Activated T-cell treated with anti-CD3 and anti-CD28 coated beads for 24 hours (primary cell): Measurements from ENCODE around the gene RPTOR.

ENCODE experiments used
- DNase-seq: peaks from one replicate; pipeline ENCODE4 v3.0.0-alpha.2; 2020; ENCODE audit warnings: low read depth

The RPTOR gene

DNA sequence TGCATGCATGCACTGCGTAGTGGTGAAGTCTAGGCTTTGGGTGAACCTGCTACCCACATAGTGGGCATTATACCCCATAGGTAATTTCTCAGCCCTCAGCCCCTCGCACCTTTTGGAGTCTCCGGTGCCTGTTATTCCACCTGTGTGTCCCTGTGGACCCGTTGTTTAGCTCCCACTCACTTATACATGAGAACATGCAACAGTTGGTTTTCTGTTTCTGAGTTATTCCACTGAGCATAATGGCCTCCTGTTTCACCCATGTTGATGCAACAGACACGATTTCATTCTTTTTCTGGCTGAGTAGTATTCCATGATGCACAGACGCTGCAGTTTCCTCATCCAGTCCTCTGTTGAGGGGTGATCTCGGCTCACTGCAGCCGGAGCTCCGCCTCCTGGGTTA, 305.5 kb downstream of the RPTOR start:
- no peak for DNase-seq

DNA sequence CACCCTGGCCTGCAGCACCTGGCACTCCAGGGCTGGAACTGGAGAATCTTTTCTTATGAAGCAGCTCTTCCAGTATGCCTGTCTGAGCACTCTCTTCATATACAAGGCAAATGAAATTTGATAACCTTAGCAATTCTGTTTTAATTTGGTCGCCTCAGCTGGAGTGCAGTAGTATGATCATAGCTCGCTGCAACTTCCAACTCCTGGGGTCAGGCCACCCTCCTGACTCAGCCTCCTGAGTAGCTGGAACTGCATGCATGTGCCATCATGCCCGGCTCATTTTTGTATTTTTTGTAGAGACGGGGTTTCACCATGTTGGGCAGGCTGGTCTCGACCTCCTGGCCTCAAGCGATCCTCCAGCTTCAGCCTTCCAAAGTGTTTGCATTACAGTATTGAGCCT, 306.2 kb downstream of the RPTOR start:
- DNase-seq: no peak

DNA sequence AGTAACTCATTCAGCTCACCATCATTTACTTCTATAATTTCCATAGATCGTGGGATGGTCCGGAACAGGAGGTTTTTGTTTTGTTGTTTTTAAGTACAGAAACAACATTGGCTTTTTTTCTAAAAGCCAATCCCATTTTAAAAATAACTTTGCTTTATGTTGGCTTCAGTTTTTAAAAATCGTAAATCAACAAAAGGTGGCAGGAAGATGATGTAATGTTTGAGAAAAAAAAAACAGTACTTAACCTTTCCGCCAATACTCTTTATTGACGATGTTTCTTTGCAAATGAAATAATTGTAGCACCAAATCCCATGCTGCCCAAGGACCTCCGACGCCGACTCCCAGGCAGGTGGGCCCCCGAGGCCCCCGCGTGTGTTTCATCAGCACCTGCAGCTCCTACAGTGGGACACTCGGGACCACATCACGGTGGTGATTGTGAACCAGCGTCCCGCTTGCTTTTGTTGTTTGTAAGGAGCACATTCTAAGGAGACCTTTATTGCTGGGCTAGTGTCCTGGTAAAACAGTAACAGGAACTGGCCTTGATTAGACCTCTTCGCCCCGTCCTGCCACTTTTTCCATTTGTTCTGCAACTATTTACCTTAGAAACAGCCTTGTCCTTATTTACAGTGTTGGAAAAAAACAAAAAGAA, 306.8 kb downstream of the RPTOR start:
- DNase-seq: no peak

DNA sequence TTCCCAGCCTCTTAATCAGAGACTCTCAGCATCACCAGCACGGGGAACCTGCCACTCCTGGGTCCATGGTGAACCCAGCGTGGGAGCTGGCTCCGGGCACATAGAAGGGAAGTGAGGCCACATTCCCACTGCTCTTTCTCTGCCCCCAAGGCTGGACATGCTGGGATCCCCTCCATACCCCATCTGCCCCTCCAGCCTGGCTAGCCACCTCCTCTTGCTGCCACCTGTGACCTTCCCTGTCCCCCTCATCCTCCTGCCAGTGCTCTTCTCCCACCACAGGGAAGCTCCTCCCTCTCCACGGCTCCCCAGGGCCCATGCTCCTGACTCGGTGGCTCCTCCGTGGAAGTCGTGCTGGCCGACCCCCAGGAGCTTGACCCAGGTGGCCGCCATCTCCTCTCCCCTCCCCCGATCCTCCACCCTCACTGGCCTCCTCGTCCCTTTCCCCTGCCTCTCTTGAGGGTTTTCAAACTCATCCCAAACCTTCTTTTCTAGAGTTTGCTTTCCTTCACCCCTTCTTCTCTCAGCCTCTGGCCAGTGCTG, 307.9 kb downstream of the RPTOR start:
- no peak for DNase-seq

DNA sequence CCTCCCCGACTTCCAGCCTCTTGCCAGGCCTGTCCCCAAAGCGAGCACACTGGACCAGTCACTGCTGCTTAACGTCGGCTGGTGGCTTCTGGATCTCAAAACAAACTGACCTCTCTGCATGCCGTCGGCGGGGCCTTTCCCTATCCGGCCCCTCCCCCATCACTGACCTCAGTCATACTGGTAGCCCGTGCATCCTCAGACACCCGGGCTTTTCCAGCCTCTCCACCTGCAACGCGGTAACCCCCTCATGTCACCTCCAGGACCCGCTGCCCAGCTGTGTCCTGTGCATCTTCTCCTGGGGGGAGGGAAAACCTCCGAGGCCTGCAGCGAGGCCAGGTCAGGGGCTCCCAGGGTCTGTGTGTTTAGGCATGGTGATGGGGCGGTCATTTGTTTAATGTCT, 308.4 kb downstream of the RPTOR start:
- DNase-seq: no peak

DNA sequence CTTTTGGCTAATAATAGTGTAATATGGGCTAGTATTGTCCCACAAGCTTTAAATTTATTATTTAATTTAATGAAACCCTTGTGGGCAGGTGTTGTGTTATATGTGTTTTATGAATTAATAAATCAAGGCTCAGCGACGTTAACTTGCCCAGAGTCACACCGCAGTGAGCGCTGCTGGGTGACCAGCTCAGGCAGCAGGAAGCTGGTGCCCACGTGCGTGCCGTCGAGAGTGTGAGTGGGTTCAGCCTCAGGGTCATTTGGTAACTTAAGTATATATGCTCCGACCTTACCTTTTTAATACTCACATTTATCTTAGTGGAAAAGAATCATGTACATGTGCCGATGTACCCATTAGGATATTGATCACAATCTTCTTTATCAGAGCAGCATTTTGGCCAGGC, 309.6 kb downstream of the RPTOR start:
- no peak for DNase-seq

DNA sequence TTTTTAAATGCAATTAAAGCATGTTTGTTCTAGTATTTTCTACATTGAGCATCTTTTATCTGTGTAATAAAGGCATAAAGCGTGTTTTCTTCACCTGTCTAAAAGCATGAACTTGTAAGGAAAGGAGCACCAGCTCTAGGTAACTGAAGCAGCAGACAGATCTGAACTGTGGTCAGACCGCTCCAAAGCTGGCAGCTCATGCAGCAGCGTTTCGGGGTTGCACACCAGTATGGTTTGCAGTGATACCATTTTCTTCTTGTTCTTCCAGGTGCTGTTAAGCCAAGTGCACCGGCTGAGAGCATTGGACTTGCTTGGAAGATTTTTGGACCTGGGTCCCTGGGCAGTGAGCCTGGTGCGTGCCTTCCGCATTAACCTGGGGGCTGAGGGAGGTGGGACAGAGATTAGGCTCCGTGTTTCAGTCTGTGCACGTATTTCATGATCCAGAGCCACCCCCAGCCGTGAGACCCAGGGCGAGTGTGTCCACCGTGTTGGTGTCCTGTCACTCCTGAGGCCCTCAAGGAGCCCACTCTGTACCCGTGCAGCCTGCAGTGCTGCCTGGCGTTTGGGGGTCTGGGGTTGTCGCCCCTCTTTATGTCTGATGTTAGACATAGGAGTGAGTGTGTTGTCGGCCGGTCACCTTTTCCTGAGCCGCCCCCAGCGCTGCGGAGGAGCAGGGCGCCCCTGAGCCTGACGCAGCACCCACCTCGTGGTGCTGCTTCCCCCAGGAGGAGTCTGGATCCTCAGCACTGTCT, 310.7 kb downstream of the RPTOR start:
- DNase-seq: no peak

DNA sequence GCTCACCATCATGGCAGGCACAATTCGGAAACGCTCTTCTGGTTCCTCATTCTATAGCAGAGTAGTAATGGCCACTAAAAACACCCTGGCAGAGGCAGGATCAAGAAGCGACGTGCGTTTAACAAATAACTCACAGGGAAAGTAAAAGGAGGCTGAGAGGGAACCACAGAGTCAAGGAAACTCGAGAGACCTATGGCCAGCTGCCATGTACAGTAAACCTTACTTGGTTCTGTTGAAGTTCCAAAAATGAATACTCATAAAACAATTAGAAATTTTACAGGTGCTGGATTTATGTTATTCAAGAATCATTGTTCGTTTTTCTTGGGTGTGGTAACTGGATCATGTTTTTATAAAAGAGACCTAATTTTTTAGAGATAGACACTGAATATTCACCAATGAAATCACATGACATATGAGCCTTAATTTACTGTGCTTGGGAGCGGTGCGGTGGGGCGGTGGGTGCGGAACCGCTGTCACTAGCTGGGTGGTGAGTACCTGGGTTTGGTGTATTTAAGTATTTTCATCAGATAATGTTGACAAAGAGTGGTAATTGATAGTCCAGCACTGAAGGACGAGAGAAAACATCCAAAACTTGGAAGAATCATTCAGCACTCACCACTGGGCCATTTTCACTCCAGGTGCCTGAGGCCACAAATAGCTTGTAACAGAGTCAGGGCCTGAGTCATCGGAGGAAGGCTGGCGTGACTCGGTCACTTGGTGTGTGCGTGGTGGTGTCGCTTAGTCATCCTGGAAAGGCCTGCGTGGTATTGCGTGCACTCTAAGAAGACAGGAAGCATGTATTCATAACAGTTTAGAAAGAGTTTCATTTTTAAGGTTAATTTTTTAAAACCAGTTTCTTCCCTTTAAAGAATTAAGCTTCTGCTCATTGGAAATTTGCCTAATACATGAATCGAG, 311.6 kb downstream of the RPTOR start:
- peak; percentile 82 for DNase-seq

DNA sequence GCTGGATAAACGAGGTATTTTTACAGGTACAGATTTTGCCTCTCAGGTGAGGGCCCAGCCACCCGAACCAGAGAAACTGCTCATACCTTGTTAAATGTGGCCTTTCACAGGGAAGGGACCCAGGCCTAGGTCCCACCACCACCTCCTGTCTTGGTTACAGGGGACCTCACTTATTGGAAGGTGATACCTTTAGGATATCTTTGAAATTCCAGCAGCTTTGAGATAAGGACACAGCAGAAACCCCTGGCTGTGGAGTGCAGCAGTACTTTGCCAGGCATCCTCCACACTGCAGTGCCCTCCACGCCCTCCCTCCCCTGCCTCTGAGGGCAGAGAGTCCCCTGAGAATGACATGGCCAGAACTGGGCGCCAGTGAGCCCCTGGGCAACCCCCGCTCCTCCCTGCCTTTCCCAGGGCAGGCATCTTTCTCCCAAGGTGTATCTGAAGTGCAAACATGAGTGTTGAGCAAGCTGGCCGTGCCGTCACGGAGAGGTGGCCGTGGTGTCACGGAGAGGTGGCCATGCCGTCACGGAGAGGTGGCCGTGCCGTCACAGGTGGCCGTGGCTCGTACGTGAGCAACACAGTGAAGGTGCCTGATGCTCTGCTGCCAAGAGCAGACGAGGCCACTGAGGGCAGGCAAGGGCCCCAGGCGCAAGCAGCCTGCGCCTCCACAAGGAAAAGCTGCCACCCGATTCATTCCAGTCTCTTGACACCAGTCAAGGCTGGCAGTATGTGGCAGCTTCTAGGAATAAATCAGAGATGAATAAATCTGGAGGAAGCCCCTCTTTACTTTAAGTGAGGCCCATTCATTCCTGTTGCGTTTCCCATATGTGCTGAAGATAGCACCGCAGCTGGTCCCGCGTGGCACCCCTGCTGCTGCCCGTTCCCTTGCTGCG, 312.5 kb downstream of the RPTOR start:
- DNase-seq: no peak

DNA sequence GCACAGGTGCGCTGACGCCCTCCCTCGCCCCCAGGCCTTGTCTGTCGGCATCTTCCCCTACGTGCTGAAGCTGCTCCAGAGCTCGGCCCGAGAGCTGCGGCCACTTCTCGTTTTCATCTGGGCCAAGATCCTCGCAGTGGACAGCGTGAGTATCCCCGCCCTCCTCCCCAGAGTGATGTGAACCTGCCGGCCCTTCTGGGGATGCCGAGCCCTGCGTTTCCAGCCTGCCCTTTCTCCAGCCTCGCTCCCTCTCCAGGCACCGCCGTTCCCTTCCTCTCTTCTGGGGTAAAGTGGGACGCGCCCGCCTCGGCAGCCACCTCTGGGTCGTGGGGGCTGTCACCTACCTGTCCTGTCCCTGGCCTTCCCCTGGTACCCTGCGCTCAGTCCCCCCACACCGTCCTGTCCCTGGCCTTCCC, 313.1 kb downstream of the RPTOR start:
- no peak for DNase-seq

DNA sequence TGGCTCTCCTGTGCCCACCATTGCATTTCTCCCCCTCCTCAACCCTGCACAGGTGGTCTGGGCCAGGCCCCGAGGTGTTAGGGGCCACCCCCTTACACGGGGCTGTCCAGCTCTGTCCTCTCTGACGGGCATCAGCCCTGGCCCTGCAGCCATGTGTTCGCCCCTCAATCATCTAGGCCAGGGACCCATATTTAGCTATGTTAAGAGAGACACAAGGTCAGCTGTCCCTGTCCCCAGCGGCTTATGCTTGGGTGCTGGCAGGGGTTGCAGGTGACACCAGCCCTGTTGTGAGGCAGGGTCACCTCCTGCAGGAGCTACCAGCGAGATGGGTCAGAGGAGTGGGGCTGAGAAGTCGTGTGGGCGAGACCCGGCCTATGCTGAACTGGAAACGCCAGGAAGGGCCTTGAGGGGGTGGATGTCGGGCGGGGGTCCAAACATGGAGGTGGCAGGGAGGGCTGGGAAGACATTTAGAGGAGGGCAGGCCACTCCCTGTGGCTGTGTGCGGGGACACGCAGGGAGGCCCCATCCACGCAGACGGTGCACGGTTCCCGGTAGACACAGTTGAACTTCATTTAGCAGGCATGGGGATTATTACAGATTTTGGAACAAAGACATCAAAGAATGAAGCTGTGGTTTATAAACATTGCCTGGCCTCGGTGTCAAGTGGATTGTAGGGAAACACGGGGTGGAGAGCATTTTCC, 313.8 kb downstream of the RPTOR start:
- no peak for DNase-seq

DNA sequence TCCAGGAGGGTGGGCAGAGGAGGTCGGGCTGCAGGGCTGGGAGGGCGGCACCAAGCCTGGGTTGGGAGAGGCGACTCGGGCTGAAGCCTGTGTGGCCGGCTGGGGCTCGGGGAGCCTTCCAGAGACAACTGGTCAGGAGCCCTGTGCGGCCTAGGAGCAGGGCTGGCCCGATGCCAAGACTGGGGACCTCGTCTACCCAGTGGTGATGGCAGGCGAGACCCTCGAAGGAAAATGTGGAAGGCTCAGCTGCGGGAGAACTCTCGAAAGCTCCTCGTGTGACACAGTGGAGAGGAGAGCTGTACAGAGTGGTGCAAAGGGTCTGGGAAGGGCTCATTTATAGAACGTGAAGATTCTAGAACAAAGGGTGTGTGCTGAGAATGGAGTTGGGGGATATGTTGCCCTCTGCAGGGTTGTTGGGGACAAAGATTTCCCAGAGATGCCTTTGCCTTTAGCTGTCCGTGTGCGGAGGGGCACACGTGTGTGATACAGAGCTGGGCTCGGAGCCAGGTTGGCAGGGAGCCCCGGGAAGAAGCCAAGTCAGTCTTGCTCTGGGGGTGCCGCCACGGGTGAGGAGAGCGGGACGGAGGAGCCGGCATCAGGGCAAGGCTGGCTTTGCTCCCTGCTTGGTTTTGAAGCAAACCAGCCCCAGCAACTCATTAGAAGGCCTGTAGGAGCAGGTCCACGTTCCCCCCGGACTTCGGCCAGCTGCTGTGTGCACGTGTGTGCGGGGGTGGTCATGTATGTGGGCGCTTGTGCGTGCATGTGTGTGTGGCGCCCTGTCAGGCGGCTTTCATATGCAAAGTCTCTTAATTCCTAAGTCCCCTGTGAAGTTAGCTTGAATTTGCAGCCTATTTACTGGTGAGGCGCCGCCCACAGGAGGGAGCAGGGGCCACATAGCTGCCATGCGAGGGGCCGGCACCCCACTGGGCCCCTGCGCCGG, 314.6 kb downstream of the RPTOR start:
- DNase-seq: no peak

DNA sequence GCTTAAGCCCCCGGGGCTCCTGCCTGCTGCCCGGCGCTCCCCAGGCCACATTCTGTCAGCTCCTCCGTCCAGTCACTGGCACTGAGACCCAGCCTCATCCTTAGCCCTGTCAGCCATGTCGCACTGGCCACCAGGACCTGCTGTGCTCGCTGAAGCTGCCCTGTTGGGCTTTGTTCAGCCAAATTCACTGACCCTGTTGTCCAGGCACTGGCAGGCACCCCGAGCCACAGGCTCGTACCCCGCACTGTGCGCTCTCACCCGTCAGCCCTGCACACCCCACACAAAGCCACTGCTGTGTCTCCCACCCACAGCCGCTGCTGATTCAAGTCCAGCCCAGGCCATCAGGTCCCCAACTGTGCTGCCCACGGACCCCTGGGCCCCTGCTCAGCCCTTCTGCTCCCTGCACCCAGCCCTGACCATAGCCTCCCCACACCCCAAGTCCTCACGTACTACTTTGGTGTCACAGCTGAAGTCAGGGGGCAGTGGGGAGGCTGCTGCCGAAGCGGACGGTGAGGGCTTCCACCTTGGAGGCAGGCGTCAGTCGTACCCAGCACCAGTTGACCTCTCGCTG, 315.5 kb downstream of the RPTOR start:
- no peak for DNase-seq

DNA sequence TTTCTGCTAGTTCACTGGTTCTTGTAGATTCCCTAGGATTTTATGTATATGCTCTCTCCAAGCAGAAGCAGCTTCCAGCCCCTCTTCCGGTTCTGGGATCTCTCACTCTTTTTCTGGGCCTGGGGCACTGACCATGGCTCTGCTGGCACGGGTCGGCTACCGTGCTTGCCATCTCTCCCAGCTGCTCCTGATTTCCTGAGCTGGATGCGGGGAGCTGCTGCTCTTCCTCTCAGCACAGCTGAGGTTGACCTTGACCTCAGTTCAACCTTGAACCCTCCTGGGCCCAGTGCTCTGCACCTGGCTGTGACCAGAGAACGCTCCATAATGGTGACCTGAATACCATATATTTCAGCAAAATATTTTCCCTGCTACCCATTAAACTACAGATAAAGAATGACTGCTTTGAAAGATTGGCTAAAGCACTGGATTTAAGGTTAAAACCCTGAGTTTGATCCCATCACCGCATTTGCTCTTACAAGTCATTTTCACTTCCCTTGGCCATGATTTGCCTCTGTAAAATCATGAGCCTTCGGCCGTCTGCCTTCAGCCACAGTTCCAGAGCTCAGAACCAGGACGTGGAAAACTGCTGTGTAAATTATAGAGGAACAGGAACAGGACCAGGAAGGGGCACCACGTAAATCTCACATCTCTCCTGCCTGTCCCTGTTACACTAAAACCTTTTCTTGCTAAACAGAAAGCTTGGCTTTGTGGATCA, 316.2 kb downstream of the RPTOR start:
- DNase-seq: no peak

DNA sequence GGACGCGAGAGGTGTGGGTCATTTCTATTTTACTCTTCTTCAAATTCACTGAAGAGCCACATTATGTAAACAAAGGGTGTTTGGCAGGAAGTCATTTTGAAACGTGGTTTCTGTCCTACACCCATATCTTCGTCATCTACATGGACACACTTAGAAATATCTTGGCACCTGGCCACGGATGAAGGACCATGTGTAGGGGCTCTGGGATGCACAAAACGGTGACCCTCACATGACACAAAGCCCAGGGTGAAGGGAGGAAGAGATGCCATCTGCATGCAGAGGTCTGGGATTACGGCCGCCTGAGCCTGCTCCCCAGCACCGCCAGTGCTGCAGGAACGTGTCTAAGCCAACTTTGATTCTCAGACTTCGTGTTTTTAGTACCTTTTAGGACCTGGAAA, 316.8 kb downstream of the RPTOR start:
- DNase-seq: no peak

DNA sequence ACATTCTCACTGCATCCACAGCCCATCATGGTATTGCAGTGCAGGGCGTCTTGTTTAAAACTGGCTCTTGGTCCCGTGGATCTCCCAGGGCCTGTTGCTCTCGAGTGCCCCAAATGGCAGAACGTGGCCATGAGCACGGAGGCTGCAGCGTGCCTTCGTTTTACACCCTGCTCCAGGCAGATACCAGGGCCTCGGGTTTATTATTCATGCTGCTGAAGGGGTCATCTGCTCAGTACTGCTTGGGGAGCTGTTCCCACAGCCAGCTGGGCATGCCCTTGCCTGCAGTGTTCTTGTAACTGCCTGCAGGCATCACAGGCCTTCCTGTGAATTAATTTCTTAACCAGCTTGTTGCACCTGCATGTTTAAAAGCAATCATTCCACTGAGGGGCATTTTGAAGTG, 317.3 kb downstream of the RPTOR start:
- DNase-seq: peak; percentile 40

DNA sequence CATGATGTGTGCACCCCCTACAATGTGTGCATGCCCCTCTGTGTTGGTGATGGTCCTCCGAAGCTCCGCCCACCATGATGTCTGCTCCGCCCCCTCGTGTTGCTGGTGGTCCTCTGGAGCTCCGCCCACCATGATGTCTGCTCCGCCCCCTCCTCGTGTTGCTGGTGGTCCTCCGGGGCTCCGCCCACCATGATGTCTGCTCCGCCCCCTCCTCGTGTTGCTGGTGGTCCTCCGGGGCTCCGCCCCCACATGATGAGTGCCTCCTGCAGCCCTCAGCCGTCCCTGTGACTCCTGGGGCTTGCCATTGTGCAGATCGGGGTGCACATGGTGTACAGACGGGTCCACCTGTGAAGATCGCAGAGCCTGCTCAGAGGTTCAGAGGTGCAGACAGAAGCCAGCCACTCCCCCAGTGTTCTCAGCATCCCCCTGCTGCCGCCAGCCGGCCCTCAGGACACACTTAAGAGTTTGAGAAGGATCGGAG, 317.9 kb downstream of the RPTOR start:
- DNase-seq: no peak

DNA sequence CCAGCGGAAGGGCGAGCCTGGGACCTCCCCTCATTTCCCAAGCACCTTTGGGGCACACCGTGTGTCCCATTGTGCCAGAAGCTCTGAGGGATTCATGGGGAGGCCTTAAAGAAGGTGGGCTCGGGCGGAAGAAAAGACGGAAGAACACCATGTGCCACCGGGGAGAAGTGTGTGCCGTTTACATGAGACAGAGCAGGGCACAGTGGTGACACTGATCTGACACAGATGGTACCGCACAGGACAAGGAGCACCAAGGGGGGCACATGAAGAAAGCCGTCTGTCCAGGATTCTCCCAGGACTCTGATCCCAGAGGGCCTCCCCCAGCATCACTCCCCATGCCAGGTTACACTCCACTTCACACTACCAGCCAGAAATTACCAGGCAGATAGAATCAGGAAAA, 318.3 kb downstream of the RPTOR start:
- DNase-seq: no peak

DNA sequence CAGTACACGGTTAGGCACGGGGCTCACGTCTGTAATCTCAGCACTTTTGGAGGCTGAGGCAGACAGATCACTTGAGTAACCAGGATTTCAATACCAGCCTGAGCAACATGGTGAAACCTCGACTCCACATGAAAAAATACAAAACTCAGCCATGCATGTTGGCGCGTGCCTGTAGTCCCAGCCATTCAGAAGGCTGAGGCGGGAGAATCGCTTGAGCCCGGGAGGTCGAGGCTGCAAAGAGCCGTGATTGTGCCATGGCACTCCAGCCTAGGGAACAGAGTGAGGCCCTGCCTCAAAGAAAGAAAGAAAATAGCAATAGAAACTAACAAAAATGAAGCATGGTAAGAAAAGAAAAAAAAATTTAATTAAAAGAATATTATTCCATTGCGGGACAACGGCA, 319.0 kb downstream of the RPTOR start:
- DNase-seq: no peak
